DOHH2 (cell line): ENCODE results near the gene MLLT10.

Source experiments
- H3F3A ChIP-seq: fragments of 200-600 bp; sonication (generic), shearing (Covaris generic); 2 replicates; pipeline ENCODE4 v1.6.0; 2016; ENCODE audit warnings: antibody characterized with exemption, mild to moderate bottlenecking; ENCODE audit not compliant: control insufficient read depth, insufficient read depth
- H3K27ac ChIP-seq: fragments of 200-600 bp; sonication (generic); 2 replicates; pipeline ENCODE4 v1.5.1; 2014; ENCODE audit warnings: low read depth, mild to moderate bottlenecking, low read length, moderate library complexity
- H3K27me3 ChIP-seq: fragments of 200-600 bp; sonication (generic); 2 replicates; pipeline ENCODE4 v1.6.1; 2014; ENCODE audit warnings: mild to moderate bottlenecking, low read length, mixed read lengths; ENCODE audit not compliant: control insufficient read depth
- H3K36me3 ChIP-seq: fragments of 200-600 bp; sonication (generic); 2 replicates; pipeline ENCODE4 v1.6.1; 2014; ENCODE audit warnings: mild to moderate bottlenecking, low read length, moderate library complexity, mixed read lengths; ENCODE audit not compliant: control insufficient read depth
- H3K4me1 ChIP-seq: fragments of 200-600 bp; sonication (generic); 2 replicates; pipeline ENCODE4 v1.6.1; 2014; ENCODE audit warnings: mild to moderate bottlenecking, low read length, mixed read lengths; ENCODE audit not compliant: control insufficient read depth
- H3K4me2 ChIP-seq: fragments of 200-600 bp; sonication (generic); 2 replicates; pipeline ENCODE4 v1.6.0; 2014; ENCODE audit warnings: mild to moderate bottlenecking, low read length, moderate library complexity
- H3K4me3 ChIP-seq: fragments of 200-600 bp; sonication (generic); 2 replicates; pipeline ENCODE4 v1.5.1; 2014; ENCODE audit warnings: mild to moderate bottlenecking, low read length, mixed read lengths
- H3K79me2 ChIP-seq: fragments of 200-600 bp; sonication (generic); 2 replicates; pipeline ENCODE4 v1.6.1; 2014; ENCODE audit warnings: mild to moderate bottlenecking, low read length, mixed read lengths; ENCODE audit not compliant: control insufficient read depth
- H3K9me2 ChIP-seq: fragments of 200-600 bp; sonication (generic); replicated peaks from 2 replicates; pipeline ENCODE4 v1.6.1; 2014; ENCODE audit warnings: mild to moderate bottlenecking, low read length, mixed read lengths; ENCODE audit not compliant: control insufficient read depth
- H3K9me3 ChIP-seq: fragments of 200-600 bp; sonication (generic); 2 replicates; pipeline ENCODE4 v1.6.1; 2014; ENCODE audit warnings: antibody characterized with exemption, low read length, mixed read lengths; ENCODE audit not compliant: control insufficient read depth, insufficient read depth
- H4K20me1 ChIP-seq: fragments of 200-600 bp; sonication (generic); 2 replicates; pipeline ENCODE4 v1.6.0; 2014; ENCODE audit warnings: low read depth, mild to moderate bottlenecking, antibody characterized with exemption, low read length, moderate library complexity; ENCODE audit not compliant: control insufficient read depth, insufficient read depth
- EZH2phosphoT487 ChIP-seq: fragments of 200-600 bp; sonication (generic); IDR thresholded peaks from 2 replicates; pipeline ENCODE4 v1.6.1; 2017; ENCODE audit warnings: borderline replicate concordance, mild to moderate bottlenecking, antibody characterized with exemption, low read length, moderate library complexity, mixed read lengths
- TF ChIP-seq, protein P1 (sequence below): fragments of 200-600 bp; sonication (generic); IDR thresholded peaks from one replicate; pipeline ENCODE4 v1.5.1; 2014; ENCODE audit warnings: antibody characterized with exemption, mild to moderate bottlenecking, low read depth, low read length; ENCODE audit not compliant: poor library complexity, severe bottlenecking

MLLT10 gene

DNA sequence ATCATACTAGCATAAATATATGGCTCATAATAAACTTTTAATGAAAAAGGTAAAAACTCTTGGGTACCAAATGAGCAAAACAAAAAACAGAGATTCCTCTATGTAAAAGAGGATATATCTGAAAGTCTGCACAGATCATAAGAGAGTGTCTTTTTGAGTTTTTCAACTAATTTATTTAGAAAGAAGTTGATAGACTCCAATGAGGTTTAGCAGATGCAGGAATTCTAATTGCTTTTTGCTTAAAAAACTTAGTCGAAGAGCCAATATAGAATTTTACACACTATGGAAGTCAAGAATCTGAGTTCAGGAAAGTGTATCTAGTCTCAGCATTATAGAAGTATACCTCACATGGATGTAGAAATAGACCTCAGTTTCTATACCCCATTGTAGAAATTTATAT is 3.4 kb upstream of the MLLT10 start:
- no peak for TF ChIP-seq EZH2phosphoT487
- TF ChIP-seq, protein P1, sequence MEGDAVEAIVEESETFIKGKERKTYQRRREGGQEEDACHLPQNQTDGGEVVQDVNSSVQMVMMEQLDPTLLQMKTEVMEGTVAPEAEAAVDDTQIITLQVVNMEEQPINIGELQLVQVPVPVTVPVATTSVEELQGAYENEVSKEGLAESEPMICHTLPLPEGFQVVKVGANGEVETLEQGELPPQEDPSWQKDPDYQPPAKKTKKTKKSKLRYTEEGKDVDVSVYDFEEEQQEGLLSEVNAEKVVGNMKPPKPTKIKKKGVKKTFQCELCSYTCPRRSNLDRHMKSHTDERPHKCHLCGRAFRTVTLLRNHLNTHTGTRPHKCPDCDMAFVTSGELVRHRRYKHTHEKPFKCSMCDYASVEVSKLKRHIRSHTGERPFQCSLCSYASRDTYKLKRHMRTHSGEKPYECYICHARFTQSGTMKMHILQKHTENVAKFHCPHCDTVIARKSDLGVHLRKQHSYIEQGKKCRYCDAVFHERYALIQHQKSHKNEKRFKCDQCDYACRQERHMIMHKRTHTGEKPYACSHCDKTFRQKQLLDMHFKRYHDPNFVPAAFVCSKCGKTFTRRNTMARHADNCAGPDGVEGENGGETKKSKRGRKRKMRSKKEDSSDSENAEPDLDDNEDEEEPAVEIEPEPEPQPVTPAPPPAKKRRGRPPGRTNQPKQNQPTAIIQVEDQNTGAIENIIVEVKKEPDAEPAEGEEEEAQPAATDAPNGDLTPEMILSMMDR: no peak
- H3K36me3 ChIP-seq: peaks cover 5% of the 10 kb centered on the region
- H3K4me2 ChIP-seq: no peak overlapping the region
- H3K4me3 ChIP-seq: no peak overlapping the region
- peaks cover 5% of the 10 kb centered on the region; the same call in 1 of the 2 replicates for H4K20me1 ChIP-seq
- H3K27me3 ChIP-seq: no peaks in the 10 kb centered on the region
- no peaks in the 10 kb centered on the region for H3K9me2 ChIP-seq
- no peak overlapping the region for H3K27ac ChIP-seq
- H3K9me3 ChIP-seq: no peaks in the 10 kb centered on the region
- H3K4me1 ChIP-seq: peaks cover 63% of the 10 kb centered on the region
- H3F3A ChIP-seq: peaks cover 46% of the 10 kb centered on the region
- peaks cover 11% of the 10 kb centered on the region for H3K79me2 ChIP-seq

DNA sequence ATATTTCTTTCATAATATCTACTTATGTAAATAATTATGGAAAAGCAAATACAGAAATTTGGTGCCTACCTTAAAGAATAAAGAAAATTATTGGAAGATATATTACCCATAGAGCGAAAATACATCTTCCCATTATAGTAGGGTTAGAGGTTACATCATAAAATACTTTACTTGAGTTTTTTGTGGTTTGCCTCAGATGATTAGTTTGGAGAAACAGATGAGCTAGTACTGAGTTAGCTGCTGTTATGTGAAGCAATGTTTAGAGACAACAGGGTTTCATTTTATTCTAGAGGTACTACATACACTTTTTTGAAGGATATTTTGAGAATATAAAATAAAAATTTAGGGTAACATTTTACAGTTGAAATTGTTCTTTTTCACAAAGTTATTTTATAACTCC is 2.9 kb upstream of the MLLT10 start:
- Histone ChIP-seq H3K36me3 (peaks cover 11% of the 10 kb centered on the region), H3K27me3 (no peaks in the 10 kb centered on the region), H4K20me1 (peaks cover 5% of the 10 kb centered on the region; the same call in 1 of the 2 replicates), H3K4me1 (peaks cover 67% of the 10 kb centered on the region), H3K79me2 (peaks cover 17% of the 10 kb centered on the region), H3K9me3 (no peaks in the 10 kb centered on the region), H3K4me2 (peak overlapping the region; percentile 24), H3F3A (peaks cover 46% of the 10 kb centered on the region), H3K27ac (no peak overlapping the region), H3K4me3 (no peak overlapping the region), H3K9me2 (no peaks in the 10 kb centered on the region)
- TF ChIP-seq, protein P1: no peak
- TF ChIP-seq EZH2phosphoT487: no peak

DNA sequence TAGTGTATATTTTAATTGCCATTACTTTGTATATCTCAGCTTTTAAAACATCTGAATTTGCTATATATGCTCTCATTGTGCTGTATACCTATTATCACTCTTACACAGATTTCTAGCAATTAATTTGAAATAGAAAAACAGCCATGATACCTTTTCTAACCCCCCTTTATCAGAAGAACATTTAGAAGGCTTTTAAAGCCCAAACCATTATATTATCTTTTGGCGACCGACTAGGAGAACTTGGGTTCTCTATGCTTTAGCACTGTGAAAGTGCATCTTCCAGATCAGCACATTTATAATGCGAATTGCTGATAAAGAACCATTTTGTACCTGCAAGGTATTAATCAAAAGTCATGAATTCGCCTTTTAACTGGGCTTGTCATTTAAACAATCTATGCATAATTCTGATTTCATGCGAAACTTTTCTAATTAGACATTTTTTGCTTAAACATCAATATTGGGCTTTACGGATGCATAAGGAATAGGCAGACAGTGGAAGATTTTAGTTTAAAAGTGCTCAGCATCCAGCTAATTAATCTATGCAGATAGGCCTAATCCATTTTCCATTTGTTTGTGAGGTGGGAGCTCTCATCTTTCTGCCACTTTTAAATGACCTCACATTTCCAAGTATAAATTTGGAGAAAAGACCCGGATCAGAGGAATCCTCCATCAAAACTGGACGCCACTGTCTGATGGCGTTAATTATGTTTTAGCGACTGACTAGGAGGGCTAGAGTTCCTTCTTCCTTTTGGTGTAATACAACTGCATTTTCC is 1.2 kb upstream of the MLLT10 start:
- H3K79me2 ChIP-seq: peaks cover 34% of the 10 kb centered on the region
- no peaks in the 10 kb centered on the region for H3K27me3 ChIP-seq
- no peaks in the 10 kb centered on the region for H3K9me3 ChIP-seq
- peaks cover 5% of the 10 kb centered on the region; the same call in 1 of the 2 replicates for H4K20me1 ChIP-seq
- H3K4me3 ChIP-seq: peak overlapping the region; percentile 68
- peak overlapping the region; percentile 63 for H3K4me2 ChIP-seq
- peaks cover 26% of the 10 kb centered on the region for H3K36me3 ChIP-seq
- TF ChIP-seq EZH2phosphoT487: no peak
- TF ChIP-seq, protein P1: no peak
- peaks cover 37% of the 10 kb centered on the region for H3F3A ChIP-seq
- H3K27ac ChIP-seq: peak overlapping the region; percentile 60
- no peaks in the 10 kb centered on the region for H3K9me2 ChIP-seq
- peaks cover 54% of the 10 kb centered on the region for H3K4me1 ChIP-seq
